Activated naive CD8-positive, alpha-beta T cell (primary cell): ENCODE results near the gene EMC9.

Source experiments
- H3K27ac Mint-ChIP-seq: one replicate; pipeline ENCODE4 v1.8.0; 2021; ENCODE audit warnings: mixed read lengths
- H3K27me3 Mint-ChIP-seq: one replicate; pipeline ENCODE4 v1.8.0; 2021; ENCODE audit warnings: mixed read lengths
- H3K36me3 Mint-ChIP-seq: one replicate; pipeline ENCODE4 v1.8.0; 2021; ENCODE audit warnings: mixed read lengths
- H3K4me1 Mint-ChIP-seq: one replicate; pipeline ENCODE4 v1.8.0; 2021; ENCODE audit warnings: low read depth, mixed read lengths
- H3K4me3 Mint-ChIP-seq: one replicate; pipeline ENCODE4 v1.8.0; 2021; ENCODE audit warnings: mild to moderate bottlenecking, mixed read lengths
- H3K9me3 Mint-ChIP-seq: one replicate; pipeline ENCODE4 v1.8.0; 2021; ENCODE audit warnings: low read depth, mixed read lengths

Gene EMC9

DNA sequence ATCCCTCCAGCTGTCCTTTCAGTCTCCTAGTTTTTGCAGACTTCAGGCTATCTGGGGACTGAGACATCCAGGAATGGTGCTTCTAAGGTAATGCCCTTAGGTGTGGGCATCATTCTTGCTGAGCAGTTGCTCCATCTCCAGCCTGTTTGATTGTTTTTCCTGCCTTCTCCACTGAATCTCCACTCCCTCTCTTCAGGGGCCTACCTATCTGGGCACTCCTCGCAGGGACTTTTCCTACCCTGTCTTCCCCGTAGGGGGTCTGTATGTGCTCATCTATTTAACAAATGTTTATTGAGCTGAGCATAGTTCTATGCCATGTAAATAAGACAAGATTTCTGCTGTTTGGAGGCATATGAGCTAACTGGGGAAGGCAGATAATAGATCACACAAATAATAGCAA is 8.4 kb downstream of the EMC9 start:
- no peaks in the 10 kb centered on the region for H3K27me3 Mint-ChIP-seq
- H3K9me3 Mint-ChIP-seq = no peaks in the 10 kb centered on the region
- H3K4me1 Mint-ChIP-seq = peaks cover 38% of the 10 kb centered on the region
- H3K4me3 Mint-ChIP-seq = peak overlapping the region; percentile 42
- H3K36me3 Mint-ChIP-seq = peaks cover 6% of the 10 kb centered on the region
- H3K27ac Mint-ChIP-seq = peak overlapping the region; percentile 89

DNA sequence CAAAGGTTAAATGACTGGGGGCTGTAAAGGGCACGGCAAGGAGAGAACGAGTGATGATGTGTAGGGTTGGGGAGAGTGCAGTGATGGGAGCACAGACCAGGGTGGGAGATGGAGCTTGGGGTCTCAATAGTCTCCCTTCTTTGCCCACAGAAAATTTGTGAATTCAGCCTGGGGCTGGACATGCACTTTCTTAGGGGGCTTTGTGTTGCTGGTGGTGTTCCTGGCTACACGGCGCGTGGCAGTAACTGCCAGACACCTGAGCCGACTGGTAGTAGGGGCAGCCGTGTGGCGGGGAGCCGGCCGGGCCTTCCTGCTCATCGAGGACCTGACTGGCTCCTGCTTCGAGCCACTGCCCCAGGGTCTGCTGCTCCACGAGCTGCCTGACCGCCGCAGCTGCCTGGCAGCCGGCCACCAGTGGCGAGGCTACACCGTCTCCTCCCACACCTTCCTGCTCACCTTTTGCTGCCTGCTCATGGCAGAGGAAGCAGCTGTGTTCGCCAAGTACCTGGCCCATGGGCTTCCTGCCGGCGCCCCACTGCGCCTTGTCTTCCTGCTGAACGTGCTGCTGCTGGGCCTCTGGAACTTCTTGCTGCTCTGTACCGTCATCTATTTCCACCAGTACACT is 9.2 kb downstream of the EMC9 start:
- Mint-ChIP-seq H3K4me1 (peaks cover 35% of the 10 kb centered on the region), H3K27me3 (no peaks in the 10 kb centered on the region), H3K27ac (peak overlapping the region; percentile 89), H3K36me3 (peaks cover 5% of the 10 kb centered on the region), H3K4me3 (peak overlapping the region; percentile 42), H3K9me3 (no peaks in the 10 kb centered on the region)

DNA sequence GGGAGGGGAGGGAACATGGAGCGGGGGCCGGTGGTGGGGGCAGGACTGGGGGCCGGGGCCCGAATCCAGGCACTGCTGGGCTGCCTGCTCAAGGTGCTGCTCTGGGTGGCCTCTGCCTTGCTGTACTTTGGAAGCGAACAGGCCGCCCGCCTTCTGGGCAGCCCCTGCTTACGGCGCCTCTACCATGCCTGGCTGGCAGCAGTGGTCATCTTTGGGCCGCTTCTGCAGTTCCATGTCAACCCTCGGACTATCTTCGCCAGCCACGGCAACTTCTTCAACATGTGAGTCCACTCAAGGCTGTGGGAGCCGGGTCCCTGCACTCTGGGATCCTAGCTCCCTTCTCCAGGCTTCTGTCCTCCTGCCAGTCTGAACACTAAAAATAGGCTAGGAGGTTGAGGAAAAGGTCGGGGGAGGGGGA is 9.8 kb downstream of the EMC9 start:
- no peaks in the 10 kb centered on the region for H3K36me3 Mint-ChIP-seq
- H3K4me1 Mint-ChIP-seq = peaks cover 29% of the 10 kb centered on the region
- peak overlapping the region; percentile 89 for H3K27ac Mint-ChIP-seq
- H3K9me3 Mint-ChIP-seq = no peaks in the 10 kb centered on the region
- H3K27me3 Mint-ChIP-seq = no peaks in the 10 kb centered on the region
- H3K4me3 Mint-ChIP-seq = no peak overlapping the region

DNA sequence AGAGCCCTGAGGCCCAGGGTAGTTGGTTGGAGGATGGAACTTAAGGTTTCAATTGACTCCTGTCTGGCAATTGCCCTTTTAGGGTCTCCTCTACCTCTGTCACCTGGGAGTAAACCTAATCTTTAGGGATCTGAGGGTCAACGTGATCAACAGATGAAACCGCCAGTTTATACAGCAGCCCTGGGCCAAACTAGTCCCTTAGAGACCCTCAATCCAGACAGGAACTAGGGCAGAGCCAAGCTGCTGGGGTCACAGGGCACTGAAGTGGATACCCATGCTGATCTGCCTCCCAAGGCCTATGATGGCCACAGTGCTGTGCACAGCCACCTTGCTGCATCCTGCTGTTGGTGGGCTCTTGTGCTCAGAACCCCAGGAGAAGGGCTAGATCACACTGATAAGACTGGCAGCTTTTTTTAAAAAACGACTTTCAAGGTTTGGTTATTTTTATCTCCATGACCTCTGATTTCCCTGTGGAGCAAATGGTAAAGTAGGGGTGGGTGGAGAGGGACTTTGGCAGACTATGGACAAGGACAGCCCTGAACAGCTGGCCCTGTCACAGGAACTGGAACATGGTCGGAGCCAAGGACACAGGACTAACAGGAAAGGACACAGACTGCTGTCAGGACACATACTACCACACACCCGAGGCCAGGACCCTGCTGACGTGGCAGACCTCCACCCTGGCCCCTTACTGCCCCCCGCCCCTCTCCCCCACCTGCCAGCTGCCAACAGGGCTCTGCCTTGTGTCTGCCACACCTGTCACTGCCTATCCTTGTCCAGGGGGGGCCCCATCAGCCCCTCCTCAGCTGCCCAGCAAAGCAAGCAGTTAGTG is 10.5 kb downstream of the EMC9 start:
- H3K27ac Mint-ChIP-seq = peak overlapping the region; percentile 80
- H3K4me3 Mint-ChIP-seq = no peak overlapping the region
- H3K36me3 Mint-ChIP-seq = no peaks in the 10 kb centered on the region
- H3K9me3 Mint-ChIP-seq = no peaks in the 10 kb centered on the region
- H3K27me3 Mint-ChIP-seq = no peaks in the 10 kb centered on the region
- H3K4me1 Mint-ChIP-seq = peaks cover 28% of the 10 kb centered on the region

DNA sequence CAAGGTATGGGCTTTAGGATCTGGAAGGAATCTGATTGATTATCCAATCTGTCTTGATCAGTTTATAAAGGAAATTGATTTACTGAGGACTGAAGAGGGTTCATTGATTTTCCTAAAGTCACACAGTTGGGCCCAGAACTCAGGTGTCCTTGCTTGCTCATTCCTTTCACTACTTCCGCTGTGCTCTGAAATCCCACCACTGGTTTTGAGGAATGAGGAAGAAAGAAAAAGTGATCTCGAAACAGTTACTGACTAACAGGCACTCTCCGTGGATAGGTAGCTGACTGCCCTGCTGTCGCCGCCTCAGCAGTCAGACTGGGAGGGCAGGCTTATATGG is 11.0 kb downstream of the EMC9 start, which contains the start of gene FITM1:
Gene FITM1 (plus strand): TSS at position 280 of the 337 bp plus-strand sequence. CDS start 905 bp downstream, outside the sequence.
- H3K27me3 Mint-ChIP-seq = no peaks in the 10 kb centered on the region
- no peaks in the 10 kb centered on the region for H3K9me3 Mint-ChIP-seq
- peaks cover 26% of the 10 kb centered on the region for H3K4me1 Mint-ChIP-seq
- no peak within 1 kb of the TSS for H3K4me3 Mint-ChIP-seq
- no peaks in the 10 kb centered on the region for H3K36me3 Mint-ChIP-seq
- H3K27ac Mint-ChIP-seq = peak within 1 kb of the TSS; percentile 80

DNA sequence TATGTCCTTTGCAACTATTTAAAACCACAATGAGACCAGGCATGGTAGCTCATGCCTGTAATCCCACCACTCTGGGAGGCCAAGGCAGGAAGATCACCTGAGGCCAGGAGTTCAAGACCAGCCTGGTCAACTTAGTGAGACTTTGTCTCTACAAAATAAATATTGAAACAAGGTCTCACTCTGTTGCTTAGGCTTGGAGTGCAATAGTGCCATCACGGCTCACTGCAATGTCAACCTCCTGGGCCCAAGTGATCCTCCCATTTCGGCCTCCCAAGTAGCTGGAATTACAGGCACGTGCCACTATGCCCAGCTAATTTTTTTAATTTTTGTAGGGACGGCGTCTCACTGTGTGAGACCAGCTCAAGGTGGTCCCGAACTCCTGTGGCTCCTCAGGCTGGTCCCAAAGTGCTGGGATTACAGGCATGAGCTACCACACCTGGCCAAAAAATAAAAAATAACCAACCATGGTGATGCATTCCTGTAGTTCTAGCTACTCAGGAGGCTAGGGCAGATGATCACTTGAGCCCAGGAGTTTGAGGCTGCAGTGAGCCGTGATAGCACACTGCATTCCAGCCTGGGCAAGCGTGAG is 11.9 kb downstream of the EMC9 start:
- peaks cover 22% of the 10 kb centered on the region for H3K4me1 Mint-ChIP-seq
- no peak overlapping the region for H3K27ac Mint-ChIP-seq
- no peak overlapping the region for H3K4me3 Mint-ChIP-seq

DNA sequence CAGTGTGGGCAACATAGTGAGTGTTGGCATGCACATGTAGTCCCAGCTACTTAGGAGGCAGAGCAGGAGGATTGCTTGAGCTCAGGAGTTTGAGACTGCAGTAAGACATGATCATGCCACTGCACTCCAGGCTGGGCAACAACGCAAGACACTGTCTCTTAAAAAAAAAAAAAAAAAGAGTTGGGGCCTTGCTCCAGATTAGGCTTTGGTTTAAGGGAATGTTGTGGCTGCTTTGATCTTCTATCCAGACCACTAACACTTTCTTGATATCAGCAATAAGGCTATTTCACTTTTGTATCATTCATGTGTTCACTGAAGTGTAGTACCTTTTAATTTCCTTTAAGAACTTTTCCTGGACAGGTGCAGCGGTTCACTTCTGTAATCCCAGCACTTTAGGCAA is 13.7 kb downstream of the EMC9 start:
- Mint-ChIP-seq H3K27me3 (no peaks in the 10 kb centered on the region), H3K9me3 (no peaks in the 10 kb centered on the region), H3K4me1 (peaks cover 15% of the 10 kb centered on the region), H3K36me3 (no peaks in the 10 kb centered on the region), H3K4me3 (no peak overlapping the region), H3K27ac (no peak overlapping the region)

More for the DNA sequence above, 11.9 kb downstream of the EMC9 start:
- Mint-ChIP-seq H3K9me3 (no peaks in the 10 kb centered on the region), H3K36me3 (no peaks in the 10 kb centered on the region), H3K27me3 (no peaks in the 10 kb centered on the region)

DNA sequence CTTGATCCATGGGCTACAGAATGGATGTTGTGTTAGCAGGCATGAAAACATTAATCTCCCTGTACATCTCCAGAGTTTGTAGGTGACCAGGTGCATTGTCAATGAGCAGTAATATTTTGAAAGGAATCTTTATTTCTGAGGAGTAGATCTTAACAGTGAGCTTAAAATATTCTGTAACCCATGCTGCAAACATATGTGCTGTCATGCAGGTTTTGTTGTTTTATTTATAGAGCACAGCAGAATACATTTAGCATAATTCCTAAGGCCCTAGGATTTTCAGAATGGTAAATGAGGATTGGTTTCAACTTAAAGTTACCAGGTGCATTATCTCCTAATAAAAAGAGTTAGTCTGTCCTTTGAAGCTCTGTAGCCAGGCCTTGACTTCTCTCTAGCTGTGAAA is 14.5 kb downstream of the EMC9 start:
- H3K4me3 Mint-ChIP-seq = no peak overlapping the region
- H3K27me3 Mint-ChIP-seq = no peaks in the 10 kb centered on the region
- H3K27ac Mint-ChIP-seq = no peak overlapping the region
- no peaks in the 10 kb centered on the region for H3K9me3 Mint-ChIP-seq
- H3K4me1 Mint-ChIP-seq = peaks cover 10% of the 10 kb centered on the region
- no peaks in the 10 kb centered on the region for H3K36me3 Mint-ChIP-seq

DNA sequence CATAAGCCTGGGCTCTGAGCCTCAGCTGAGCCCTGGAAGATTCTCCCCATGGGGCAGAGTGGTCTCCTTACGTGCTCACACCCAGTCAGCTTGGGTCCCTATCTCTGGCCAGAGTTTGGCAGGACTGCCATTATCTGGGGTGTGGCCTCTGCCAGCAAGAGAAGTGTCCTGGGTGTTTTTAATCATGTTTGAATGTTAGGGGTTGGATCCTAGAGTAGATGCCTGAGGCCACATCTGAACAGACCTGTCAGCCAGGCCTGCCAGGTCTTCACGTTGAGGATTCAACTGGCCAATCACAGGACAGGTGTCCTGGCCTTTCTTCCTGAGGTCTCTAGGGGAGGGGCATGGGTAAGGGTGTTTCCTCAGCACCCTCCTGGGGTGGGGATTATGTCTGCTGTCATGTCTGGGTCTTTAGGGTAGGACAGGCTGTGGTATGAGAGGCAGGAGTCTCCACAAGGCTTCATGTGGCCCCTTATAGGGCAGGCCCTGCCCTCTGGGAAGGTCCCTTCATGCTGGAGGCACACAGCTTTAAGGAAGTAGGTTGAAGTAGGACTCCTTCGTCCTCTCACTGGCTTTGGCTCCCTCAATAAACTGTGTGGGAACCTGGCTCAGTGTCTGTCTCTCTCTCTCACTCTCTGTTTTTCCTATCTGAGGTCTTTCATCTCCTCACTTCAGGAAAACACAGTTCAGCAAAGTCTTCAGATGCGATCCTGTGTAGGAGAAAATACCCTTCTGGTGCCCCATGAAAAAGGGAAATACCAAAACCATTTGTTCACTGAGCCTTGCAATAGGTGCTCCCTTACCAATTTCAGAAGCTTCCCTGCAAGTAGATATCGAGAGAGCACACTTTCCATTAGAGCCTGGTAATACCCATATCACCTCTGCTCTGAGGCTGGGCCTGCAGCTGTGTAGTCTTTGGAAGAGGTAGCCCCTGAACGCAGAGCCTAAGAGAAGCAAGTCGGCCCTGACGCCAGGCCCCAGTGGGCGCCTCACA is 17.7 kb downstream of the EMC9 start:
- Mint-ChIP-seq H3K36me3 (no peaks in the 10 kb centered on the region), H3K9me3 (no peaks in the 10 kb centered on the region), H3K4me1 (peaks cover 2% of the 10 kb centered on the region), H3K27me3 (no peaks in the 10 kb centered on the region), H3K4me3 (no peak overlapping the region), H3K27ac (peak overlapping the region; percentile 11)

DNA sequence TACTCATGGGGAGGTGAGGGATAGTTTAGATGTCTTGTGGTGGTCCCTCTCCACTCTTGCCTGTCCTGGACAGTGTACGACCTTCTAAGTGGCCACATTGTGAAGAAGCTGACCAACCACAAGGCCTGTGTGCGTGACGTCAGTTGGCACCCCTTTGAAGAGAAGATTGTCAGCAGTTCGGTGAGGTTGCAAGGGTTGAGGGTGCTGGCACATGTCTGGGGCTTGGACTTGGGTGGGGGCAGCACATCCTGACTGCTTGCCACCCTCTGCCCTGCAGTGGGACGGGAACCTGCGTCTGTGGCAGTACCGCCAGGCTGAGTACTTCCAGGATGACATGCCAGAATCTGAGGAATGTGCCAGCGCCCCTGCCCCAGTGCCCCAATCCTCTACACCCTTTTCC is 18.5 kb downstream of the EMC9 start:
- H3K27ac Mint-ChIP-seq = no peak overlapping the region

DNA sequence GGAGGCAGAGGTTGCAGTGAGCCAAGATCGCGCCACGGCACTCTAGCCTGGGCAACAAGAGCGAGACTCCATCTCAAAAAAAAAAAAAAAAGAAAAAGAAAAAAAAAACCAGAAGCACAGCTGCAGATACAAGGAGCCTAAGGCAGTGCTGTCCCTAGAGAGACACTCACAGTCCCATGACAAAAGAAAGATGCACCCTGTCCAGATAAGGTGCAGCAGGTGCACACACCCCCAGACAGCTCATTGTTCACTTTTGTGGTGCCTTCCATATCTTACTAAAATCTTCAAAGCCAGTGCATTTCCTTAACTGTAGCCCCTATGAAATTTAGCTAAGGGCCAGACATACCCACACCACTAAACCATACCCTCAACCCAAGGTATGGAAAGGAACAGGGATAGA is 19.0 kb downstream of the EMC9 start:
- Mint-ChIP-seq H3K9me3 (no peaks in the 10 kb centered on the region), H3K27ac (no peak overlapping the region), H3K27me3 (no peaks in the 10 kb centered on the region), H3K36me3 (peaks cover 3% of the 10 kb centered on the region), H3K4me1 (peaks cover 1% of the 10 kb centered on the region), H3K4me3 (no peak overlapping the region)

More for the DNA sequence above, 18.5 kb downstream of the EMC9 start:
- Mint-ChIP-seq H3K4me1 (peaks cover 1% of the 10 kb centered on the region), H3K36me3 (peaks cover 3% of the 10 kb centered on the region), H3K4me3 (no peak overlapping the region), H3K9me3 (no peaks in the 10 kb centered on the region), H3K27me3 (no peaks in the 10 kb centered on the region)

DNA sequence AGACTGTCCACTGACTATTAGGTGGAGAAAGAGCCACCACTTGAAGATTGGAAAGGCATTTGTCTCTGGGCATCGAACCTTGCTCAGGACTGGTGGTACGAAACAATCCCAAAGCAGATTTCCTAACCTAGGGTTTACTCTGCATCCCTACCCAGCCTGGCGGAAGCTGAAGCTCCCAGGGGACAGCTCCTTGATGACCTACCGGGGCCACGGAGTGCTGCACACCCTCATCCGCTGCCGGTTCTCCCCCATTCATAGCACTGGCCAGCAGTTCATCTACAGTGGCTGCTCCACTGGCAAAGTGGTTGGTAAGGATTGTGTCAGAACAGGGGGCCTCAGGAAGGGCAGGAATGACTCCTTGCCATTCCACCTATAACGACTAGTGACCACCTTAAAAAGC is 20.2 kb downstream of the EMC9 start:
- no peaks in the 10 kb centered on the region for H3K27me3 Mint-ChIP-seq
- H3K27ac Mint-ChIP-seq = no peak overlapping the region
- H3K9me3 Mint-ChIP-seq = no peaks in the 10 kb centered on the region

DNA sequence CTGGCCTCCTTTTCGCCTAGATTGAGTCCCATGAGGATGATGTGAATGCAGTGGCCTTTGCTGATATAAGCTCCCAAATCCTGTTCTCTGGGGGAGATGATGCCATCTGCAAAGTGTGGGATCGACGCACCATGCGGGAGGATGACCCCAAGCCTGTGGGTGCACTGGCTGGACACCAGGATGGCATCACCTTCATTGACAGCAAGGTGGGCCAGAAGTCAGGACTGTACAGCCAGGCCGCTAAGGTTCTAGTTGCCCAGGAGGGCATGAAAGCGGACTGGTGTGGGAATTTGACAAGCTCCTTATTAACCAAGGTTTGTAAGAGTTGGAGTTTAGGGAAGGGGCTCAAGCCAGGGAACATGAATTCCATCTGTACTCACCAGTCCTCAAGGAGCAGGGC is 21.7 kb downstream of the EMC9 start:
- H3K27me3 Mint-ChIP-seq = no peaks in the 10 kb centered on the region
- H3K36me3 Mint-ChIP-seq = peaks cover 8% of the 10 kb centered on the region
- no peaks in the 10 kb centered on the region for H3K9me3 Mint-ChIP-seq
- peaks cover 22% of the 10 kb centered on the region for H3K4me1 Mint-ChIP-seq
- H3K27ac Mint-ChIP-seq = no peak overlapping the region
- no peak overlapping the region for H3K4me3 Mint-ChIP-seq

More for the DNA sequence above, 20.2 kb downstream of the EMC9 start:
- Mint-ChIP-seq H3K4me3 (no peak overlapping the region), H3K4me1 (peaks cover 10% of the 10 kb centered on the region), H3K36me3 (peaks cover 6% of the 10 kb centered on the region)

DNA sequence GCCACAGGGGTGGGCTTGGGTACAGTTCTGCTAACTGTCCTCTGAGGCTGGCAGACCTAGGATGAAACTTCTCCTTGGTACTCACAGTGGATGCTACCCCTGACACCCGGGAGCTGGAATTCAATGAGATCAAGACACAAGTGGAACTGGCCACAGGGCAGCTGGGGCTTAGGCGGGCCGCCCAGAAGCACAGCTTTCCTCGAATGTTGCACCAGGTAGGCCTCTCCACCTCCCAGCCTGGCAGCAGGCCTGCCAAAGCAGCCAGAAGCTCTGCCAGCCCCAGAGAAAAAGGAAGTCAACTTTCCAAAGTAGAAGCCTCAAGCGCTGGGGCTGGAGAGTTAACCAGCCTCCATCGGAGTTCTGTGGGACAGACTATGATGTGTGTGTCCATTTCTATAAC is 24.2 kb downstream of the EMC9 start:
- Mint-ChIP-seq H3K4me1 (peaks cover 25% of the 10 kb centered on the region), H3K36me3 (peaks cover 8% of the 10 kb centered on the region), H3K27me3 (no peaks in the 10 kb centered on the region), H3K4me3 (no peak overlapping the region), H3K27ac (no peak overlapping the region), H3K9me3 (no peaks in the 10 kb centered on the region)
